GM12878 (cell line): Measurements from ENCODE around the gene MCOLN3. TPM values are rescaled to one million over a fixed set of nuclear protein-coding genes. Genes with fewer than 3 reads are reported as not detected.

Source experiments
- ATAC-seq: fragments of 200-7000 bp; cut with Tn5 transposase; 3 replicates; pipeline ENCODE4 v1.9.1; 2020; ENCODE audit warnings: mild to moderate bottlenecking, moderate library complexity
- BruUV-seq: library from RNA; stranded (reverse); fragments of 400-500 nt; replicated peaks from 2 replicates; lab custom pipeline; 2021; lab: Mats Ljungman, UMichigan
- CTCF ChIA-PET: fragments of 300-600 bp; sonication (Branson Sonifier 250); formaldehyde crosslinking; extraction: SDS; loops from one replicate; lab custom pipeline; 2021; ENCODE audit warnings: inconsistent platforms; lab: Yijun Ruan, JAX
- POLR2A ChIA-PET: fragments of 350-600 bp; formaldehyde crosslinking; extraction: SDS; loops from one replicate; lab custom pipeline; 2021; ENCODE audit warnings: inconsistent platforms; lab: Charles Lee
- RAD21 ChIA-PET: fragments of 300-600 bp; sonication (Branson Sonifier 250); formaldehyde crosslinking; loops from one replicate; lab custom pipeline; 2023; ENCODE audit warnings: antibody characterized with exemption; ENCODE audit not compliant: unreplicated experiment; lab: Charles Lee
- SMC1A ChIA-PET: fragments of 300-600 bp; sonication (Branson Sonifier 250); formaldehyde crosslinking; loops from one replicate; lab custom pipeline; 2023; ENCODE audit not compliant: unreplicated experiment, uncharacterized antibody; lab: Charles Lee
- DNase-seq: peaks from one replicate; pipeline ENCODE4 v3.0.0-alpha.2; 2011; ENCODE audit warnings: low read depth, low spot score
- FAIRE-seq: peaks from 3 replicates; lab custom pipeline; 2011; peaks lifted over from hg19 to GRCh38; lab: Jason Lieb, UNC
- H2AFZ ChIP-seq: 2 replicates; pipeline ENCODE4 v1.6.0; 2011; ENCODE audit warnings: low read depth, low read length, control low read depth; ENCODE audit not compliant: control insufficient read depth
- H3K27ac ChIP-seq: 2 replicates; pipeline ENCODE4 v1.5.1; 2011; ENCODE audit warnings: control low read depth; ENCODE audit not compliant: control insufficient read depth, insufficient read depth
- H3K27me3 ChIP-seq, 2 experiments: replicated peaks in 1 of 2; 2 replicates each; pipeline versions ENCODE4 v1.6.0 to v1.6.1; 2011; ENCODE audit warnings: low read length in 1 of 2; ENCODE audit not compliant: control insufficient read depth in 2 of 2, insufficient read depth in 2 of 2
- H3K36me3 ChIP-seq, 2 experiments: 2 replicates each; pipeline ENCODE4 v1.5.1; 2011; ENCODE audit warnings: low read length in 1 of 2; ENCODE audit not compliant: control insufficient read depth in 2 of 2, insufficient read depth in 2 of 2
- H3K4me1 ChIP-seq: 2 replicates; pipeline ENCODE4 v1.6.1; 2011; ENCODE audit warnings: mild to moderate bottlenecking, low read length, moderate library complexity, mixed read lengths; ENCODE audit not compliant: control insufficient read depth, insufficient read depth
- H3K4me2 ChIP-seq: 2 replicates; pipeline ENCODE4 v1.6.0; 2011; ENCODE audit warnings: control low read depth; ENCODE audit not compliant: control insufficient read depth, insufficient read depth
- H3K4me3 ChIP-seq: fragments of 200-600 bp; sonication (generic); 2 replicates; pipeline ENCODE4 v1.5.1; 2016
- H3K79me2 ChIP-seq: 2 replicates; pipeline ENCODE4 v1.6.0; 2011; ENCODE audit warnings: low read length; ENCODE audit not compliant: control insufficient read depth, insufficient read depth
- H3K9ac ChIP-seq: 2 replicates; pipeline ENCODE4 v1.8.0; 2011; ENCODE audit warnings: low read length, control low read depth, mixed read lengths; ENCODE audit not compliant: control insufficient read depth, insufficient read depth
- H3K9me3 ChIP-seq: replicated peaks from 3 replicates; pipeline ENCODE4 v1.5.1; 2011; ENCODE audit warnings: mild to moderate bottlenecking, low read length; ENCODE audit not compliant: control insufficient read depth, insufficient read depth
- H4K20me1 ChIP-seq: 2 replicates; pipeline ENCODE4 v1.6.0; 2011; ENCODE audit not compliant: control insufficient read depth, insufficient read depth
- BACH1 ChIP-seq: fragments of 450-650 bp; IDR thresholded peaks from 2 replicates; pipeline ENCODE4 v1.6.1; 2017; ENCODE audit warnings: mild to moderate bottlenecking, borderline replicate concordance
- EGR1 ChIP-seq, 2 experiments: IDR thresholded peaks; 1 replicate in 1 of 2; 2 replicates in 1 of 2; pipeline ENCODE4 v1.6.1; 2011 to 2012; ENCODE audit warnings: low read depth in 2 of 2, low read length in 2 of 2, borderline replicate concordance in 1 of 2, mild to moderate bottlenecking in 1 of 2, moderate library complexity in 1 of 2
- MEF2A ChIP-seq: IDR thresholded peaks from 2 replicates; pipeline ENCODE4 v1.6.1; 2011; ENCODE audit warnings: low read depth, mild to moderate bottlenecking, low read length, moderate library complexity; ENCODE audit not compliant: insufficient read depth
- MEF2B ChIP-seq: fragments of 450-650 bp; IDR thresholded peaks from 2 replicates; pipeline ENCODE4 v1.6.1; 2018; ENCODE audit warnings: mild to moderate bottlenecking, moderate library complexity; ENCODE audit not compliant: partially characterized antibody, poor library complexity, severe bottlenecking
- NFYA ChIP-seq: IDR thresholded peaks from 2 replicates; pipeline ENCODE4 v1.6.1; 2011; ENCODE audit warnings: low read depth, mild to moderate bottlenecking, low read length, improper control_type of control experiment, borderline replicate concordance
- NR2C2 ChIP-seq: IDR thresholded peaks from 2 replicates; pipeline ENCODE4 v1.6.1; 2011; ENCODE audit warnings: borderline replicate concordance, low read depth; ENCODE audit not compliant: control insufficient read depth, insufficient read length
- SP1 ChIP-seq: IDR thresholded peaks from one replicate; pipeline ENCODE4 v1.6.1; 2011; ENCODE audit warnings: low read depth, low read length
- TBL1XR1 ChIP-seq: IDR thresholded peaks from 2 replicates; pipeline ENCODE4 v1.6.1; 2012; ENCODE audit warnings: low read depth, low read length, improper control_type of control experiment
- TCF12 ChIP-seq: IDR thresholded peaks from 2 replicates; pipeline ENCODE4 v1.6.1; 2011; ENCODE audit warnings: low read depth, mild to moderate bottlenecking, low read length
- ZNF622 ChIP-seq: fragments of 450-650 bp; IDR thresholded peaks from 2 replicates; pipeline ENCODE4 v1.6.1; 2017; ENCODE audit warnings: mild to moderate bottlenecking, inconsistent platforms
- WGBS: methylation state at CpG from one replicate; pipeline ENCODE4 v1.1.6; 2016; ENCODE audit warnings: low lambda C conversion rate; ENCODE audit not compliant: insufficient replicate concordance, insufficient coverage; ENCODE audit errors: missing lambda C conversion rate; 5-methylcytosine and 5-hydroxymethylcytosine counted together
- in situ Hi-C: fragments of 300-500 bp; cut with MboI; formaldehyde crosslinking; loops from 9 replicates; pipeline ENCODE4 v1.14.3; 2018; ENCODE audit warnings: mixed read lengths
- intact Hi-C: fragments of 100-400 bp; cut with micrococcal nuclease; formaldehyde crosslinking; loops from one replicate; pipeline ENCODE4 v1.14.2; 2022; ENCODE audit not compliant: unreplicated experiment
- polyA plus RNA-seq, 11 experiments: library from polyadenylated mRNA; depleted of rRNA in 4 of 11; unstranded in 6 of 11; stranded (reverse) in 5 of 11; fragments of >200 nt; fragmentation: Nextera tagmentation in 4 of 11; fragmentation: Illumina TruSeq in 1 of 11; extraction: Ambion mirVana in 4 of 11; extraction: Trizol in 1 of 11; gene quantifications; 1 replicate in 1 of 11; 2 replicates in 10 of 11; pipeline versions ENCODE4 v1.2.1 to v1.2.3, GENCODE V29; 2011 to 2016; ENCODE audit warnings: inconsistent platforms in 2 of 11, missing spikeins in 2 of 11, low read depth in 1 of 11
- total RNA-seq, 4 experiments: library from RNA; depleted of rRNA in 3 of 4; stranded (reverse); fragments of >200 nt in 3 of 4; fragmentation: Illumina TruSeq in 1 of 4; extraction: Trizol in 1 of 4; gene quantifications; 2 replicates each; pipeline versions ENCODE4 v1.2.1 to v1.2.3, GENCODE V29; 2013 to 2021
- TF ChIP-seq, protein P1 (sequence below): IDR thresholded peaks from 2 replicates; pipeline ENCODE4 v1.6.1; 2011; ENCODE audit warnings: low read depth, low read length, improper control_type of control experiment, borderline replicate concordance
- TF ChIP-seq, protein P2 (sequence below): IDR thresholded peaks from 2 replicates; pipeline ENCODE4 v1.6.1; 2012; ENCODE audit warnings: mild to moderate bottlenecking, low read depth, low read length
- TF ChIP-seq, protein P3 (sequence below): fragments of 450-650 bp; formaldehyde crosslinking; IDR thresholded peaks from 2 replicates; pipeline ENCODE4 v1.4.0; 2022; ENCODE audit warnings: mild to moderate bottlenecking, moderate library complexity

The MCOLN3 gene
- total and polyA plus RNA-seq, 10 of the 15 experiments (the other 5 are each of a cell fraction or from before 2014, with no cell fraction given) = 0.48 to 7.4 (median 3.8) TPM

DNA sequence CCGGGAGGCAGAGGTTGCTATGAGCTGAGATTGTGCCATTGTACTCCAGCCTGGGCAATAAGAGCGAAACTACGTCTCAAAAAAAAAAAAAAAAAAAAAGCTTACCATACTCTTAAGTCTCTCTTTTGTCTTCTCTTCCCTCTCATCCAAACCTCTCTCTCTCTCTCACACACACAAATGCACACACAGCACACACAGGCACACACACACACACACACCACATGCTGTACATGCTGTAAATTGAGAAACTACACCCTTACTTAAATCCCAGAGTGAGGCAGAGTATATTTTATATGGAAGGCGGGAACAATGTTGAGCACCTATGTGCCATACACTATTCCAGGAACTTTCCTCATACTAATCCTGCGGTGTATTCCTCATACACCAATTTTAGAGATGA is 6.5 kb downstream of the MCOLN3 start:
- TF ChIP-seq NR2C2 (no peak), NFYA (no peak), BACH1 (no peak), MEF2B (no peak), TCF12 (no peak), EGR1 (IDR thresholded peaks at IDR 0.05; ENCODE audit: borderline replicate concordance in 1 of 2, low read depth in 2 of 2, low read length in 2 of 2) (no peak), TBL1XR1 (no peak), MEF2A (no peak), SP1 (no peak), ZNF622 (no peak)
- TF ChIP-seq, protein P1, sequence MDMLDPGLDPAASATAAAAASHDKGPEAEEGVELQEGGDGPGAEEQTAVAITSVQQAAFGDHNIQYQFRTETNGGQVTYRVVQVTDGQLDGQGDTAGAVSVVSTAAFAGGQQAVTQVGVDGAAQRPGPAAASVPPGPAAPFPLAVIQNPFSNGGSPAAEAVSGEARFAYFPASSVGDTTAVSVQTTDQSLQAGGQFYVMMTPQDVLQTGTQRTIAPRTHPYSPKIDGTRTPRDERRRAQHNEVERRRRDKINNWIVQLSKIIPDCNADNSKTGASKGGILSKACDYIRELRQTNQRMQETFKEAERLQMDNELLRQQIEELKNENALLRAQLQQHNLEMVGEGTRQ = no peak
- TF ChIP-seq, protein P2, sequence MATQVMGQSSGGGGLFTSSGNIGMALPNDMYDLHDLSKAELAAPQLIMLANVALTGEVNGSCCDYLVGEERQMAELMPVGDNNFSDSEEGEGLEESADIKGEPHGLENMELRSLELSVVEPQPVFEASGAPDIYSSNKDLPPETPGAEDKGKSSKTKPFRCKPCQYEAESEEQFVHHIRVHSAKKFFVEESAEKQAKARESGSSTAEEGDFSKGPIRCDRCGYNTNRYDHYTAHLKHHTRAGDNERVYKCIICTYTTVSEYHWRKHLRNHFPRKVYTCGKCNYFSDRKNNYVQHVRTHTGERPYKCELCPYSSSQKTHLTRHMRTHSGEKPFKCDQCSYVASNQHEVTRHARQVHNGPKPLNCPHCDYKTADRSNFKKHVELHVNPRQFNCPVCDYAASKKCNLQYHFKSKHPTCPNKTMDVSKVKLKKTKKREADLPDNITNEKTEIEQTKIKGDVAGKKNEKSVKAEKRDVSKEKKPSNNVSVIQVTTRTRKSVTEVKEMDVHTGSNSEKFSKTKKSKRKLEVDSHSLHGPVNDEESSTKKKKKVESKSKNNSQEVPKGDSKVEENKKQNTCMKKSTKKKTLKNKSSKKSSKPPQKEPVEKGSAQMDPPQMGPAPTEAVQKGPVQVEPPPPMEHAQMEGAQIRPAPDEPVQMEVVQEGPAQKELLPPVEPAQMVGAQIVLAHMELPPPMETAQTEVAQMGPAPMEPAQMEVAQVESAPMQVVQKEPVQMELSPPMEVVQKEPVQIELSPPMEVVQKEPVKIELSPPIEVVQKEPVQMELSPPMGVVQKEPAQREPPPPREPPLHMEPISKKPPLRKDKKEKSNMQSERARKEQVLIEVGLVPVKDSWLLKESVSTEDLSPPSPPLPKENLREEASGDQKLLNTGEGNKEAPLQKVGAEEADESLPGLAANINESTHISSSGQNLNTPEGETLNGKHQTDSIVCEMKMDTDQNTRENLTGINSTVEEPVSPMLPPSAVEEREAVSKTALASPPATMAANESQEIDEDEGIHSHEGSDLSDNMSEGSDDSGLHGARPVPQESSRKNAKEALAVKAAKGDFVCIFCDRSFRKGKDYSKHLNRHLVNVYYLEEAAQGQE = no peak
- TF ChIP-seq, protein P3, sequence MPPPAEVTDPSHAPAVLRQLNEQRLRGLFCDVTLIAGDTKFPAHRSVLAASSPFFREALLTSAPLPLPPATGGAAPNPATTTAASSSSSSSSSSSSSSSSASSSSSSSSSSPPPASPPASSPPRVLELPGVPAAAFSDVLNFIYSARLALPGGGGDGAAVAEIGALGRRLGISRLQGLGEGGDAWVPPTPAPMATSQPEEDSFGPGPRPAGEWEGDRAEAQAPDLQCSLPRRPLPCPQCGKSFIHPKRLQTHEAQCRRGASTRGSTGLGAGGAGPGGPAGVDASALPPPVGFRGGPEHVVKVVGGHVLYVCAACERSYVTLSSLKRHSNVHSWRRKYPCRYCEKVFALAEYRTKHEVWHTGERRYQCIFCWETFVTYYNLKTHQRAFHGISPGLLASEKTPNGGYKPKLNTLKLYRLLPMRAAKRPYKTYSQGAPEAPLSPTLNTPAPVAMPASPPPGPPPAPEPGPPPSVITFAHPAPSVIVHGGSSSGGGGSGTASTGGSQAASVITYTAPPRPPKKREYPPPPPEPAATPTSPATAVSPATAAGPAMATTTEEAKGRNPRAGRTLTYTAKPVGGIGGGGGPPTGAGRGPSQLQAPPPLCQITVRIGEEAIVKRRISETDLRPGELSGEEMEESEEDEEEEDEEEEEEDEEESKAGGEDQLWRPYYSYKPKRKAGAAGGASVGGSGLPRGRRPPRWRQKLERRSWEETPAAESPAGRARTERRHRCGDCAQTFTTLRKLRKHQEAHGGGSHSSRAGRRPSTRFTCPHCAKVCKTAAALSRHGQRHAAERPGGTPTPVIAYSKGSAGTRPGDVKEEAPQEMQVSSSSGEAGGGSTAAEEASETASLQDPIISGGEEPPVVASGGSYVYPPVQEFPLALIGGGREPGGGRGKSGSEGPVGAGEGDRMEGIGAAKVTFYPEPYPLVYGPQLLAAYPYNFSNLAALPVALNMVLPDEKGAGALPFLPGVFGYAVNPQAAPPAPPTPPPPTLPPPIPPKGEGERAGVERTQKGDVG (CRISPR knock-in tag) = no peak
- TF ChIP-seq, all 136 proteins: peak for 0
- Histone ChIP-seq H3K4me2 (no peak overlapping the region), H3K79me2 (no peaks in the 10 kb centered on the region), H2AFZ (no peak overlapping the region), H3K9me3 (no peaks in the 10 kb centered on the region), H3K27ac (no peak overlapping the region), H4K20me1 (no peaks in the 10 kb centered on the region), H3K4me3 (no peak overlapping the region), H3K36me3 (no peaks in the 10 kb centered on the region), H3K27me3 (no peaks in the 10 kb centered on the region; a peak in 1 of 4 replicates), H3K9ac (no peak overlapping the region), H3K4me1 (no peaks in the 10 kb centered on the region)
- POLR2A ChIA-PET = no interaction called here
- WGBS = 66% methylated on average over 3 of the region's 5 CpGs
- no peak for ATAC-seq
- in situ Hi-C loops (no loop called here), intact Hi-C loops (no loop called here)
- CTCF ChIA-PET = interaction anchor here (1.5 to 1.6 kb wide), 3 partner anchors 9 to 213 kb away, joined by 3 to 4 read pairs (median 3); no protein-coding TSS in a partner anchor
- RAD21 ChIA-PET = no interaction called here
- FAIRE-seq = no peak
- SMC1A ChIA-PET = no interaction called here
- DNase-seq = no peak
- BruUV-seq = no TSS peak
